ENCODE data around the gene ACOX3.

- no peak for TF ChIP-seq EP300 (IDR thresholded peaks at IDR 0.05)
- no peak for TF ChIP-seq POLR2A (IDR thresholded peaks at IDR 0.05)
Measured at GRCh38 chr4:8328866-8329559, 111.5 kb downstream of the ACOX3 start.
